PC-9 (cell line): ENCODE results near the gene PRDM12. TPM values are rescaled to one million over a fixed set of nuclear protein-coding genes. Genes with fewer than 3 reads are reported as not detected.

ENCODE experiments used
- BruUV-seq: library from RNA; stranded (reverse); fragments of 400-500 nt; replicated peaks from 2 replicates; lab custom pipeline; 2021; lab: Mats Ljungman, UMichigan
- CTCF ChIA-PET: fragments of 300-600 bp; sonication (Branson Sonifier 250); formaldehyde crosslinking; loops from one replicate; lab custom pipeline; 2022; ENCODE audit warnings: antibody characterized with exemption; lab: Charles Lee
- POLR2A ChIA-PET: fragments of 300-600 bp; sonication (Branson Sonifier 250); formaldehyde crosslinking; loops from one replicate; lab custom pipeline; 2022; ENCODE audit warnings: antibody characterized with exemption; ENCODE audit not compliant: unreplicated experiment; lab: Charles Lee
- DNase-seq, 2 experiments: peaks; one replicate each; pipeline versions ENCODE4 v3.0.0 to v3.0.0-alpha.2; 2015 to 2022; ENCODE audit warnings: mixed read lengths in 1 of 2
- H2AFZ ChIP-seq: fragments of 200-600 bp; sonication (generic); 2 replicates; pipeline ENCODE4 v1.8.1; 2017; ENCODE audit warnings: antibody characterized with exemption
- H3F3A ChIP-seq: fragments of 200-600 bp; sonication (generic); 2 replicates; pipeline ENCODE4 v1.8.1; 2017; ENCODE audit warnings: antibody characterized with exemption, mild to moderate bottlenecking, low read depth; ENCODE audit not compliant: insufficient read depth
- H3K27ac ChIP-seq: fragments of 200-600 bp; sonication (generic); 2 replicates; pipeline ENCODE4 v1.6.1; 2016; ENCODE audit warnings: mixed run types
- H3K27me3 ChIP-seq: fragments of 200-600 bp; sonication (generic); 2 replicates; pipeline ENCODE4 v1.6.1; 2016; ENCODE audit warnings: low read depth, mixed run types; ENCODE audit not compliant: insufficient read depth
- H3K36me3 ChIP-seq: fragments of 200-600 bp; sonication (generic); 2 replicates; pipeline ENCODE4 v1.6.1; 2016; ENCODE audit warnings: low read depth, mixed run types
- H3K4me1 ChIP-seq: fragments of 200-600 bp; sonication (generic); replicated peaks from 2 replicates; pipeline ENCODE4 v1.6.1; 2016; ENCODE audit warnings: mixed run types; ENCODE audit not compliant: insufficient read depth
- H3K4me2 ChIP-seq: fragments of 200-600 bp; sonication (generic); 2 replicates; pipeline ENCODE4 v1.6.1; 2017; ENCODE audit warnings: mixed run types
- H3K4me3 ChIP-seq: fragments of 200-600 bp; sonication (generic); 2 replicates; pipeline ENCODE4 v1.6.1; 2016; ENCODE audit warnings: mixed run types
- H3K79me2 ChIP-seq: fragments of 200-600 bp; sonication (generic); 2 replicates; pipeline ENCODE4 v1.6.1; 2017; ENCODE audit warnings: low read depth, mixed run types
- H3K9me2 ChIP-seq: fragments of 200-600 bp; sonication (generic); 2 replicates; pipeline ENCODE4 v1.8.1; 2017; ENCODE audit warnings: mild to moderate bottlenecking; ENCODE audit not compliant: insufficient read depth
- H3K9me3 ChIP-seq: fragments of 200-600 bp; sonication (generic); 2 replicates; pipeline ENCODE4 v1.8.1; 2016; ENCODE audit warnings: low read depth; ENCODE audit not compliant: insufficient read depth
- H4K20me1 ChIP-seq: fragments of 200-600 bp; sonication (generic); 2 replicates; pipeline ENCODE4 v1.8.1; 2017; ENCODE audit not compliant: insufficient read depth
- EZH2 ChIP-seq: fragments of 200-600 bp; sonication (generic); IDR thresholded peaks from 2 replicates; pipeline ENCODE4 v1.8.0; 2017; ENCODE audit warnings: antibody characterized with exemption, low read depth
- intact Hi-C: fragments of 100-400 bp; cut with micrococcal nuclease; formaldehyde crosslinking; loops from one replicate; pipeline ENCODE4 v1.10.0; 2022; ENCODE audit not compliant: unreplicated experiment
- microRNA-seq: library from miRNA; unstranded; fragments of <30 nt; microRNA quantifications from one replicate; pipeline ENCODE4 v1.2.0, GENCODE V29; 2021; ENCODE audit warnings: borderline number of aligned reads, borderline replicate concordance
- total RNA-seq: library from RNA; stranded (reverse); gene quantifications from 2 replicates; pipeline ENCODE4 v1.2.3, GENCODE V29; 2021
- TF ChIP-seq, protein P1 (sequence below): fragments of 200-600 bp; sonication (generic); conservative IDR thresholded peaks from 2 replicates; pipeline ENCODE4 v1.6.1; 2017; ENCODE audit warnings: mixed run types, antibody characterized with exemption, mild to moderate bottlenecking, moderate library complexity

The PRDM12 gene
- total RNA-seq, 1 experiment from 2014 or later: 0.46 TPM

DNA sequence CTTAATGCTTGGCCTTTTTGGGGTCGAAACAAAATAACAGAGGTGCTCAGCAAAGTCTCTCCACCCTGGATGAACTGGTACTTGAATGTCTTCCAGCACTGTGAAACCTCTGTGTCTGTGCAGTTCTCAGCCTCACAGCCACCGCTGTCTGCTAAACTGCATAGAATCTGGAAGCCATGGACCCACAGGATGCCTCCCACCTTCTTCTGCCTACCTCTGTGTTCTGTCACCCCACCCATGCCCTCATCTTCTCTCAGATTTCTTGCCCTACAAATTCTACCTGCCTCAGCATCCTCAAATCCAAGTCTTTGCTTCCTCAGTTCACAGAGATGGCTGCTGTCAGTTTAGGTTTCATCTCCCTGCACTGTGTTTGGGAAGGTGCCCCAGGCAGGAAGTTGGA is 64.8 kb downstream of the PRDM12 start:
- no peak for DNase-seq
- intact Hi-C loops: no loop called here
- Histone ChIP-seq H3K4me3 (no peak overlapping the region), H3K36me3 (no peaks in the 10 kb centered on the region), H2AFZ (no peak overlapping the region), H3K27me3 (no peaks in the 10 kb centered on the region), H3K4me2 (no peak overlapping the region), H3K9me3 (no peaks in the 10 kb centered on the region), H3F3A (peaks cover 34% of the 10 kb centered on the region), H3K27ac (0 out of 2 replicates have a peak overlapping the region, but pooled peaks have one; percentile 56), H3K9me2 (no peaks in the 10 kb centered on the region), H3K79me2 (peaks cover 16% of the 10 kb centered on the region; the same call in 1 of the 2 replicates), H3K4me1 (peaks cover 23% of the 10 kb centered on the region), H4K20me1 (peaks cover 9% of the 10 kb centered on the region; the same call in 1 of the 2 replicates)
- no TSS peak for BruUV-seq
- TF ChIP-seq, protein P1, sequence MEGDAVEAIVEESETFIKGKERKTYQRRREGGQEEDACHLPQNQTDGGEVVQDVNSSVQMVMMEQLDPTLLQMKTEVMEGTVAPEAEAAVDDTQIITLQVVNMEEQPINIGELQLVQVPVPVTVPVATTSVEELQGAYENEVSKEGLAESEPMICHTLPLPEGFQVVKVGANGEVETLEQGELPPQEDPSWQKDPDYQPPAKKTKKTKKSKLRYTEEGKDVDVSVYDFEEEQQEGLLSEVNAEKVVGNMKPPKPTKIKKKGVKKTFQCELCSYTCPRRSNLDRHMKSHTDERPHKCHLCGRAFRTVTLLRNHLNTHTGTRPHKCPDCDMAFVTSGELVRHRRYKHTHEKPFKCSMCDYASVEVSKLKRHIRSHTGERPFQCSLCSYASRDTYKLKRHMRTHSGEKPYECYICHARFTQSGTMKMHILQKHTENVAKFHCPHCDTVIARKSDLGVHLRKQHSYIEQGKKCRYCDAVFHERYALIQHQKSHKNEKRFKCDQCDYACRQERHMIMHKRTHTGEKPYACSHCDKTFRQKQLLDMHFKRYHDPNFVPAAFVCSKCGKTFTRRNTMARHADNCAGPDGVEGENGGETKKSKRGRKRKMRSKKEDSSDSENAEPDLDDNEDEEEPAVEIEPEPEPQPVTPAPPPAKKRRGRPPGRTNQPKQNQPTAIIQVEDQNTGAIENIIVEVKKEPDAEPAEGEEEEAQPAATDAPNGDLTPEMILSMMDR: no peak
- TF ChIP-seq EZH2: no peak
- ChIA-PET POLR2A (no interaction called here), CTCF (no interaction called here)

DNA sequence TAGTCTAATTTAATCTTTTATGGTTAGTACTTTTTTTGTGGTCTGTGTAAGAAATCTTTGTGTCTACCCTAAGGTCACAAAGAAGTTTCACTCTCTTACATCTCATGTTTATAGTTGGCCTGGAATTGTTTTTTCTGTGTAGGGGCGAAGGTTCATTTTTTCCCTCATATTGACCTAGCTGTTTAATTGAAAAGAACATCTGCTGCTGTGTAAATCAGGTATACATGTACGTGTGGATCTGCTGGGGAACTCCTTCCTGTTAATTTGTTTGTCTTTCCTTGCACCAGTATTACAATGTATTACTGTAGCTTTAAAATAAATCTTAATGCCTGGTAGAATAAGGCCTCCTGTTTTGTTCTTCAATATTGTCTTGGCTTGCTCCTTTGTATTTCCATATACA is 67.0 kb downstream of the PRDM12 start:
- Histone ChIP-seq H2AFZ (no peak overlapping the region), H3K4me1 (peaks cover 23% of the 10 kb centered on the region), H3K9me3 (no peaks in the 10 kb centered on the region), H4K20me1 (peaks cover 11% of the 10 kb centered on the region; the same call in 1 of the 2 replicates), H3K4me3 (no peak overlapping the region), H3K27me3 (no peaks in the 10 kb centered on the region), H3K36me3 (no peaks in the 10 kb centered on the region), H3K9me2 (no peaks in the 10 kb centered on the region), H3K4me2 (no peak overlapping the region), H3F3A (peaks cover 34% of the 10 kb centered on the region), H3K27ac (no peak overlapping the region), H3K79me2 (peaks cover 21% of the 10 kb centered on the region; the same call in 1 of the 2 replicates)
- CTCF ChIA-PET: interaction anchor here (0.6 to 0.7 kb wide), 2 partner anchors 16 to 1942 kb away, joined by 4 to 5 read pairs; no protein-coding TSS in a partner anchor
- BruUV-seq: no TSS peak
- DNase-seq: no peak
- intact Hi-C loops: no loop called here
- POLR2A ChIA-PET: interaction anchor here (0.5 kb wide), 1 partner anchor 17 kb away, joined by 4 read pairs; no protein-coding TSS in a partner anchor
- TF ChIP-seq, protein P1: no peak
- TF ChIP-seq EZH2: no peak

DNA sequence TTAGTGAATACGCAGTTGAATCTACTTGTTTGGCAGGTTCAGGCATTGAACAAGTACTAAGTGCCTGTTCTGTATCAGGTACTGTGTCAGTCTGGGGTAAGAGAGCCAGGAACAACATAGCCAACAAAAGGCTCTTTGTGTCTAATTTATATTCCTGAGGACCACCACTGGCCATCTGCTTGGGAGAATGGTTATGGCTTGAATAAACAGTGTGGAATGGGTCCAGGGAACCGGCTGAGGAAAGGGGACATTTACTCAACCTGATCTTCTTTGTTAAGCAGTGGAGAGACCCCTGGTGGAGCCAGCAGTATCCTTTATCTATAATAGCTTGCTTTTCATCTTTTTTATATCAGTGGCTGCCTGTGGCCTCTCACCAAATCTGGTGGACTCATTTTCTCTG is 67.7 kb downstream of the PRDM12 start:
- Histone ChIP-seq H3K79me2 (peaks cover 18% of the 10 kb centered on the region; the same call in 1 of the 2 replicates), H3F3A (peaks cover 34% of the 10 kb centered on the region; the same call in 1 of the 2 replicates), H3K27ac (no peak overlapping the region), H3K4me3 (no peak overlapping the region), H3K27me3 (no peaks in the 10 kb centered on the region), H3K9me3 (no peaks in the 10 kb centered on the region), H3K9me2 (no peaks in the 10 kb centered on the region), H3K4me1 (peaks cover 23% of the 10 kb centered on the region), H2AFZ (no peak overlapping the region), H3K36me3 (no peaks in the 10 kb centered on the region), H4K20me1 (peaks cover 11% of the 10 kb centered on the region; the same call in 1 of the 2 replicates), H3K4me2 (no peak overlapping the region)
- TF ChIP-seq, protein P1: no peak
- TF ChIP-seq EZH2: no peak
- BruUV-seq: no TSS peak
- intact Hi-C loops: no loop called here
- POLR2A ChIA-PET: no interaction called here
- CTCF ChIA-PET: interaction anchor here (0.6 to 1.1 kb wide), 3 partner anchors 31 to 898 kb away, joined by 3 to 8 read pairs (median 3); no protein-coding TSS in a partner anchor
- DNase-seq: no peak

Small RNAs within 50 kb of the gene (microRNA-seq; reads per million reads assigned to microRNA genes)
- not detected for gene MIR6856

Other genes starting within 250 kb of the PRDM12 start
- 255 and 371 TPM in 2 replicates for gene ASS1, start 219.6 kb upstream of the PRDM12 start, total RNA-seq
- gene FUBP3, start 85.0 kb upstream of the PRDM12 start, total RNA-seq: 50.3 and 75.6 TPM in 2 replicates
- 49.5 and 52.0 TPM in 2 replicates for gene EXOSC2, start 29.2 kb downstream of the PRDM12 start, total RNA-seq
- 48.6 and 54.8 TPM in 2 replicates for gene ABL1, start 170.7 kb downstream of the PRDM12 start, total RNA-seq
- not detected in 2 replicates for gene QRFP, start 232.2 kb downstream of the PRDM12 start, total RNA-seq